HG02678 (cell line): ENCODE measurements around the gene VAMP7.
"Not testable (repeated sequence)": the region's sequence is repeated elsewhere in the genome, so short reads cannot be mapped to it uniquely, and the experiment has no call there.

Experiments
- ATAC-seq: cut with Tn5 transposase; IDR thresholded peaks from one replicate; pipeline ENCODE4 v1.9.1; 2021; ENCODE audit warnings: mild to moderate bottlenecking, moderate library complexity; ENCODE audit not compliant: unreplicated experiment

VAMP7 gene

DNA sequence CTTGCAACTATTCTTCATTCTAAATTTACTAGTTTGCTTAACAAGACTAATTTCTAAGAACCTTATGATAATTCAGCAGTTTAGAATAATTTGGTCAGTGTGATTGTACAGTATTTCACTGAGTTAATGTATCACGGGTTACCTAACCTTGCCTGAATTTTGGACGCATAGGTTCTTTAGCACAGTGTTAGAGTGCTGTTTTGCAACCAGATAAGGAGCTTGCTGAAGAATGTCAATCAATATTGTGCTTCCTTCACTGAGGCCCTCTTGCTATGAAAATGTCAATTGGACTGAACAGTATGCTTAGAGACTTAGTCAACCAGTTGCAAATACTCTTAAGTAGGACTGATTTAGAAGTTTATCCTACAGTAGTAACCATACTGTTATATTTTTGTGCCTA is 19.6 kb downstream of the VAMP7 start:
- no peak for ATAC-seq

DNA sequence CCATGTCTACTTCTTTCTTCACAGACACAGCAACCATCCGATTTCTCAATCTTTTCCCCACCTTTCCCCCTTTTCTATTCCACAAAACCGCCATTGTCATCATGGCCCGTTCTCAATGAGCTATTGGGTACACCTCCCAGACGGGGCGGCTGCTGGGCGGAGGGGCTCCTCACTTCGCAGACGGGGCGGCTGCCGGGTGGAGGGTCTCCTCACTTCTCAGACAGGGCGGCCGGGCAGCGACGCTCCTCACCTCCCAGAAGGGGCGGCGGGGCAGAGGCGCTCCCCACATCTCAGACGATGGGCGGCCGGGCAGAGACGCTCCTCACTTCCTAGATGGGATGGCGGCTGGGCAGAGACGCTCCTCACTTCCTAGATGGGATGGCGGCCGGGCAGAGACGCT is 26.5 kb downstream of the VAMP7 start:
- ATAC-seq: not testable (repeated sequence)

DNA sequence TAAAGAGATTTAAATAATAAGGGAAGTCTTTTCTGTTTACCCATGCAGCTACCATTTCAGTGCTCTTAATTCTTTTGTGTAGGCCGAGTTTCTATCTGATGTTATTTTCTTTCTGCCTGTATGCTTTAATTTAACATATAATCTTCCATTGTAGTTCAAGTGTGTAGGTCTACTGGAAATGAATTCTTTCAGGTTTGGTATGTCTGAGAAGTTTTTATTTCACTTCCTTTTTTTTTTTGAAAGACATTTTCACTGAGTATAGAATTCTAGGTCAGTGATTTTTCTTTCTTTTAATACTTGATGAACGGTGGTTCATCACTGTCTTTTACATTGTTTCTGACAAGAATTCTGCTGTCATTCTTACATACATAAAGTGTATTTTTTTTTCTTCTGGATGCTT is 42.1 kb downstream of the VAMP7 start:
- no peak for ATAC-seq

DNA sequence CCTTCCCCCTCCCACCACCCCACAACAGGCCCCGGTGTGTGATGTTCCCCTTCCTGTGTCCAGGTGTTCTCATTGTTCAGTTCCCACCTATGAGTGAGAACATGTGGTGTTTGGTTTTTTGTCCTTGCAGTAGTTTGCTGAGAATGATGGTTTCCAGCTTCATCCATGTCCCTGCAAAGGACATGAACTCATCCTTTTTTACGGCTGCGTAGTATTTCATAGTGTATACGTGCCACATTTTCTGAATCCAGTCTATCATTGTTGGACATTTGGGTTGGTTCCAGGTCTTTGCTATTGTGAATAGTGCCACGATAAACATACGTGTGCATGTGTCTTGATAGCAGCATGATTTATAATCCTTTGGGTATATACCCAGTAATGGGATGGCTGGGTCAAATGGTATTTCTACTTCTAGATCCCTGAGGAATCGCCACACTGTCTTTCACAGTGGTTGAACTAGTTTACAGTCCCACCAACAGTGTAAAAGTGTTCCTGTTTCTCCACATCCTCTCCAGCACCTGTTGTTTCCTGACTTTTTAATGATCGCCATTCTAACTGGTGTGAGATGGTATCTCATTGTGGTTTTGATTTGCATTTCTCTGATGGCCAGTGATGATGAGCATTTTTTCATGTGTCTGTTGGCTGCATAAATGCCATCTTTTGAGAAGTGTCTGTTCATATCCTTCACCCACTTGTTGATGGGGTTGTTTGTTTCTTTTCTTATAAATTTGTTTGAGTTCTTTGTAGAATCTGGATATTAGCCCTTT is 49.9 kb downstream of the VAMP7 start:
- ATAC-seq: not testable (repeated sequence)

DNA sequence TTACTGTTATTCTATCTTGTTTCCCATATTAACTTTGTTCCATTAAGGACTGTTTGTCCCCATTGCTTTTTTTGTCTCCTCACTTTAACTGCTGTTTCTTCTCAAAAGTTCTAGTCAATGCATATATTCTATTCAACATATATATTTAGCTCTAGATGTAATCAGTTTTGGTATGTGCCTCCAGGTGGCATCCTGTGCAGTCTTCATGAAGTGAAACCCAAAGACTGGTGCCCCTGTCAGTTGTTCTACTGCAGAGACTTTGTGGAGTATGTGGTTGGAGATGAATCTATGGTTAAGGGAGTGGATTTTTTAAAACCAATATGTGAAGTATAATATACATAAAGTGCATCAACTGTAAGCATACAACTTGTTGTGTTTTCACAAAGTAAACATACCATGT is 57.0 kb downstream of the VAMP7 start:
- ATAC-seq: no peak

DNA sequence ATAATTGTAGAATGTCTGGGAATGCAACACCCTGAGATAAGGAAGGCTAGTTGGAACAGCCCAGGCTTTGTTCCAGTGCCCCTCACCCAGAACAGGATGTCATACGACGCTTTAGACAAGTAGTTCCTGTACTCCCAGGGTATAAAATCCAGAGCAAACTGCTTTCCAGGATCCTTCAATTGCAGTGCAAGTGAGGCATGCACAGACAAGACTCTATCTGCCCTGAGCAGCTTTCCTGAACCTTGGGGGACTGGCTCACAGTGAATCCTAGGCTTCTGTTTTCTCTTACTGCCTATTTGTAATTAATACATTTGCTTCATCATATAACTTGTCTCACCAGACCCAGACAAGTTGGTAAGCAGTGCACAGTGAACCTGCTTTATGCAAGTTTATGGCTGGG is 68.0 kb downstream of the VAMP7 start:
- no peak for ATAC-seq

DNA sequence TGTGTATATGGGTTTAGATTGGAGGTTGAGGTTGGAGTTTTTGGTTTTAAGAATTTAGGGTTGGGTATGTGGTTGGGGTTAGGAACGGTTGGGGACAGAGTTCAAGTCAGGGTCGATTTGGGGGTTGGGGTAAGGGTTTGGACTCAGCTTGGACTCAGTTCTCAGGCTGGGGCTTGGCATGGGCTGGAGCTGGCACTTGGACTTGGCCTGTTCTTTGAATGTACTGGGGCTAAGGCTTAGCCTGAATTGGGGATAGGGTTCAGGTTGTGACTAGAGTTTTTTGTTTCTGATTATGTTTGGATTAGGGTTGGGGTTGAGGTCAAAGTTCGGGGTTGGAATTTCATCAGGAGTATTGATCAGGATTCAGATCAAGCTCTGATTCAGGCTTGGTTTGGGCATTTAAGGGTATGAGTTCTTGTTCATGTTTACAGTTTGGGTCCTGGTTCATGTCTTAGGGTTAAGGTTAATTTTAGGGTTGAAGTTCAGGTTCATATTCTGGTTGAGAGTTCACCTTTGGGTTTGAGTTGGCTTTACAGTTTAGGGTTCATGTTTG is 70.2 kb downstream of the VAMP7 start:
- ATAC-seq: no peak

DNA sequence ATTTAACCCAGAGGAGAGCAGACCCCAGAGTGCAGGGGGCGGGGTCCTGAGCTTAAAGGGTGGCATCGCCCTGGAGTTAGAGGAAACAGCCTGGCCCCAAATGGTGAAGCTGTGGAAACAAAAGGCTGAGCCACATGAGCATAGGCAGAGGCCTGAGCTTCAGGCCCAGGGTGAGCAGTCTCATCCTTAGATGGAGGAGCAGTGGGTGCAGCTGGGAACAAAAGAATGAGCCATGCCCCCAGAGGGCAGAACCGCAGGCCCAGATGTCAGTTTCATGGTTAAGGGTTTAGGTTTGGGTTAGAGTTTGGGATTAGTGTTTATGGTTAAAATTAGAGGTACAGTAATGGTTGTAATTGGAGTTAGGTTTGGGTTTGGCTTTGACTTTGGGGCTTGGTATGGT is 71.9 kb downstream of the VAMP7 start:
- ATAC-seq: no peak

DNA sequence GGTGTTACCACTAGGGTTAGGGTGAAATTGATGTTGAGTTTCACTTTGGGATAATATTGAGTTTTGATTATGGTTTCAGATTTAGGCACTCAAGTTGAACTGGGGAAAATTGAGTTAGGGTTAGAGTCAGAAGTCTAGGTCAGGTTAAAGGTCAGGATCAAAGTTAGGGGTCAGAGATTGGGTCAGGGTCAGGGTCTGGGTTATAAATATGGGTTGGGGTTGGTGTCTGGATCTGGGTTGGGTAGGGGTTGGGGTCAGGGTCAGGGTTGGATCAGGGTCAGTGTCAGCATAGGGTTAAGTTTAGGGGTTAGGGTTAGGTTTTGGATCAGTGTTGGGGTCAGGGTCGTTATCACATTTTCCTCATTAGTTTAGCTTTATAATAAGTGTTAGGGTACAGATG is 73.6 kb downstream of the VAMP7 start:
- ATAC-seq: no peak

DNA sequence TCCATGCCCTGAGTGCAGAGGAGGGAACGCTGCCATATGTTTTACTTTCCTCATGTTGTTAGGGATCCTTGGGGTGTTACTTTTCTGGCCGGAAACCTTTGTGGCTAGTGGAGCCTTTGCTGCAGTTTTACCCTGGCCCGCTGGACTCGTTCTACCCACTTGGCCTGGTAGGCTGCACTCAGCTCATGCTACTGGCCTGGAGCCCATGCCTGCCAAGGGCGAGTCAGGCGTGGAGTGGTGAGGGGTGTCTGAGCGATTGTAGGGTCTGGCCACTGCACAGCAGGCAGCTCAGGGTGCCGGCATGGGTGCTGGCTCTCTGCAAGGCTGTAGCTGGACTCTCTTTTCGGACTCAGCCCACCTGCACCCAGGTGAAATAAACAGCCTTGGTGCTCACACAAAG is 75.0 kb downstream of the VAMP7 start:
- no peak for ATAC-seq

DNA sequence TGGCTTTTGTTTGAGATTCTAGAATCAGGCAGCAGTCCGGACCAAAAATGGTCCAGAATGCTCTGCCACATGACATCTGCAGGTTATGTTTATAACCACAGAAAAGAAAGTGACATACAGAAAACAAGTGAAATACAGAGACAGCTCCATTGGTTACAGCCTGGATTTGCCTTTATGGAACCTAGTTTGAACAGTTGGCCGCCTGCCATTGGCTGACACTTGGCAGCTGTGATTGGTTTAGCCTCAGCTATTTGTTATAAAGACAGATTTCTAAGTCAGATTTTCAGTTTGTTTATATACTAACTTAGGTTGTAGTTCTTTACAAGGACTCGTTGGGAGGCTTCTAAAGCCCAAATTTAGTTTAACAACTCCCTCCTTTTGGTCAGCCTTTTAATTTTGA is 75.5 kb downstream of the VAMP7 start:
- no peak for ATAC-seq

DNA sequence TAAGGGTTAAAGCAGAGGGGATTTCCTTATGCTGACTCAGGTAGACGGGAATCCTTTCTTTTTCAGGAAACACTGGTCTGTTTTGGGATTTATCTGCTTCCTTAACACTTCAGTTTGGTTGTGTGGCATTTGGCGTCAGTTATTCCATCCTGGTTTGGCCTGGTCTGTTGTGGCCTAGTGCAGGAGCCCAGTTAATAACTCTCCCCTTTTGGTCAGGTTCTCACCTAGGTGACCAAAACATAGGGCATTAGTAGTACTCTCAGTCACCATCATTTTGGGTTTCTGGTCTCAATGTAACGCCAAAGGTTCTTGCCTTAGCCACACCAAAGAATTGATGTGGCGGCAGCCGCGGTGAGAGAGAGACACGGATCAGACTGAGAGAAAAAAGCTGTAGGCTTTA is 76.7 kb downstream of the VAMP7 start:
- no peak for ATAC-seq

DNA sequence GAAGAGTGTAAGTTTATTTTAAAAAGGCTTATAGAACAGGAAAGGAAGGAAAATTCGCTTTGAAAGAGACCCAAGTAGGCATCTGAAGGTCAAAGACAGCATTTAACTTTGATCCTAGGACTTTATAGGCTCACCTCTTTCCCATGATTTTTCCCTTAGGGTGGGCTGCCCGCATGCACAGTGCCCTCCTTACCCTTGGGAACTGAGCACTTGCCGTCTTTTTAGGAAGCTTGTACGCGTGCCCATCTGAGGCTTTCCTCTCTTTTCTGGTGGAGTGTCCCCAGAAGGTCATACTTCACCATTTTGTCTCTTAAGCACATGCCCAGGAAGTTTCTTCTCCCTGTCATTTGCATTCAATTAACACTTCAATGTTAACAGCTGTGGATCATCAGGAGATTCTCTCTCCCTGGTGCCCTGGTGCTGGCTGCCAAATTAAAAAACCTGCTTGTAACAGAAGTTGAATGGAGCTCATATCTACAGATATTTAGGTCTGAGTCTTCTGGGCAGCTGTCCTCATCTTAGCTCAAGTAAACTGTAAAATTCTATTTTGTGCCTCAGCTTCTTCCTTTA is 78.0 kb downstream of the VAMP7 start:
- no peak for ATAC-seq

DNA sequence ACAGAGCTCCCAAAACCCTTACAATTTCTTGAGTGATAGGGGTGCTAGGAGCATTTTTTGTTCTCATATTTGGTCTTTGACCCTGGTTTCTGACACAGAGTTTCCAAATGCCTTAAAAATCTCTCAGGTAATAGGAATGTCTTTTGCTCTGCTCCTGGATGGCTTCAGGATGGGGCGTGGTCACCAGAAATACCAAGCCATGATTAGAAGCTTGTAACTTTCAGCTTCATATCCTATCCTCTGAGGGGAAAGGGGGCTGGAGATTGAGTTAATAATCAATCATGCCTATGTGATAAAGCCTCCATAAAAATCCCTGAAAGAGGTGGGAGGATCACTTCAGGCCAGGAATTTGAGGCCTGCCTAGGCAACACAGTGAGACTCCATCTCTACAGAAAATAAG is 81.8 kb downstream of the VAMP7 start:
- ATAC-seq: no peak

DNA sequence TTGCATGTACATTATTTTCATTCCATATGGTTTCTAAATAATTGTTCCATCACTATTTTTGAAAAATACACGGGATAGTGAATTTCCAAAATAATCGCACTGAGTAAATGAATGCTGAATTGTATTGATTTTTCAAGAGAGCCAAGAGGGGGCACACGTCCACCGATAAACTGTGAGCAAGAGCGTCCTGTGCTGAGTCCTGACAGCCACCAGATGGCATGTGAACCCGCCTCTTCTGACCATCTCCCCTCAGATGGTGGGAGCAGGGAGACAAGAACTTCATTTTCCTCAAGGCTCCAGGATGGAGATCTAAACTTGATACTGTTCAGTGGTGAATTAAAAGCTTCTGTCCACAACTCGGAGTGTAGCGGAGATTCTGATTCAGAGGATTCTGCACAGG is 85.7 kb downstream of the VAMP7 start:
- no peak for ATAC-seq

DNA sequence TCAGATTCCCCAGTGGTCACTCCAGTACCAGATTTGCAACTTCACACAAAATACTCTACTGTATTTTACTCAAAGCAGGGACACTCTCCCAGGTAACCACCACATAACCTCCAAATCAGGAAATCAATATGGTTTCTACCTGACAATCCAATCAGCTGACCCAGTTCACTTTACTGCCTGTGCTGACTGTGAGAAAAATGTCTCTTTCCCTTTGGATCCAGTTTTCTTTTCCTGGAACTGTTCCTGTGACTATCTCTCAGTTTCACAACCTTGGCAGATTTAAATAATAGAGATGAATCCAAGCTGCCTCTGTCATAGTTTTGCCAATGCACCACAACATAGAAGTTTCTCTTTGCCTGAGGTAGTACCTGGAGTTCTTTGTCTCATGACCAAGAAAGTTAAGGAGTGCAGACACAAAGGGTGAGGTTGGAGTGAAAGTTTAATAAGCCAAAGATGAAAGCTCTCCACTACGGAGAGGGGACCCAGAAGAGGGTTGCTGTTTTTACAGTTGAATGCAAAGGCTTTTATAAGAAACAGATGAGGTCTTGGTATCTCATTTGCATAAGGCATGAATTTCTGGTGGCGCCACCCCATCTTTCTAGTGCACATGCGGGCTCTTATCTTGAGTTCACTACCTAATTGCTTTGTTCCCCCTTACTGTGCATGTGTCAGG is 86.6 kb downstream of the VAMP7 start:
- ATAC-seq: no peak

DNA sequence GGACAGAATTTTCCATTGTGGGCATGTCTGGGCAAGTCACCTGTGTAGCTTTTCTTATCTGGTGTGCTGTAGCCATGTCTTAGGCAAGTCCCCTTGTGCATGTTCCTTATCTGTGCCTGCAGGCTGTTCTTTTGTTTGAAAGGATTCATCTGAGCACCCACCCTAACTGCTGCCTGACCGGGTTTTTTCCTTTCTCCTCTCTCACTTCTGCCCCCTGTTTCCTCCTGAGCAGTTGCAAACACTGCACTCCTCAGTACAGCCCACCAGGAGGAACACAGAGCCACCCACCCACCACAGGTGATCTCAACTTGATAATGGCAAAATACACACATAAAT is 87.1 kb downstream of the VAMP7 start:
- no peak for ATAC-seq

DNA sequence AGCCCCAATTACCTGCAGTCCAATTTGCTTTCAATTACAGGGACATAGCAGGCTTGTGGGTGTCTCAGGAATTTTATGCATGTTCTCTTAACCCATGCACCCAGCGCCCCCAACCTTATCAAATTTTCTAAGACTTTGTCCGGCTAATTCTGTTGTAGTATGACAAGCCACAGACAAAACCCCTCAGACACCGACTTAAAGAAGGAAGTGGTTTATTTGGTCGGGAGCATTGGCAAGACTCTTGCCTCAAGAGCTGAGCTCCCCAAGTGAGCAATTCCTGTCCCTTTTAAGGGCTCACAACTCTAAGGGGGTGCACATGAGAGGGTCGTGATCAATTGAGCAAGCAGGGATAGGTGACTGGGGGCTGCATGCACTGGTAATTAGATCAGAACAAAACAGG is 87.6 kb downstream of the VAMP7 start:
- no peak for ATAC-seq

DNA sequence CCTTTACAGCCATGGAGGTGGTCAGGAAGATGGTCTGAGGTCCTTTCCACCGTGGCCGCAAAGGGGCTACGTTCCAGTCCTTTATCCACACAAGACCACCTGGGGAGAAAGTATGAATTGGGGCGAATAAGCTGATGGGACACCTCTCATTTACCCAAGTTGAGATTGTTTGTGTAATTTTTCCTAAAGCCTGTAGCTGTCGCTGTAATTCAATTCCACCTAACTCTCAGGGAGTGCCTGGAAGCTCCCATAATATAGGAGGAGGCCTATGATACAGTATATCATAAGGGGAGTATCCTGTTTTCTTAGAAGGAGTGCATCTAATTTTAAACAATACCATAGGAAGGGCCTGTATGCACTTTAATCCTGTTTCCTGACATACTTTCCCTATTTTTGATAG is 90.5 kb downstream of the VAMP7 start:
- ATAC-seq: not testable (repeated sequence)

DNA sequence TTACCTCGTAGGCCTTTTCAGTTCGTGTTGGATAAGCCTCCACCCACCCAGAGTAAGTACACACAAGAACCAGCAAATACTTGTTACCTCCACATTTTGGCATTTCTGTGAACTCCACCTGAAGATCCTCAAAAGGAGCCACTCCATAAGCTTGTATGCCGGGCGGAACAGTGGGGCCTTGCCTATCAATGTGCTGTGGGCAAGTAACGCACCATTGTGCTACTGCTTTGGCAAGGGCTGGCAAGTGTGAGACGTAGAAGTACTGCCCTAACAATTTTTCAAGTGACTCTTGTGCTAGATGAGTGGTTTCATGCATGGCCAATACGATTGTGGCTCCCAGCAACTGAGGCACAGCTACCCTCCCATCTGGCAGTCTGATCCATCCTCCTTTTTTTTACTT is 91.1 kb downstream of the VAMP7 start:
- ATAC-seq: not testable (repeated sequence)

DNA sequence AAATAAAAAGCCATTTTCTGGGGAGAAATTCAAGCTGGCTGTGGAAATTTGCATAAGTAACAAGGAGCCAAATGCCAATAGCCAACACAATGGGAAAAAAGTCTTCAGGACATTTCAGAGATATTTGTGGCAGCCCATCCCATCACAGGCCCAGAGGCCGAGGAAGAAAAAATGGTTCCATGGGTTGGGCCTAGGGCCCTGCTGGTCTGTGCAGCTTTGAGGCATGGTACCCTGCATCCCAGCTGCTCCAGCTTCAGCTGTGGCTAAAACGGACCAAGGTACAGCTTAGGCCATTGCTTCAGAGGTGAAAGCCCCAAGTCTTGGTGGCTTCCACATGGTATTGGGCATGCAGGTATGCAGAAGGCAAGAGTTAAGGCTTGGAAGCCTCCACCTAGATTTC is 102.2 kb downstream of the VAMP7 start:
- ATAC-seq: no peak

DNA sequence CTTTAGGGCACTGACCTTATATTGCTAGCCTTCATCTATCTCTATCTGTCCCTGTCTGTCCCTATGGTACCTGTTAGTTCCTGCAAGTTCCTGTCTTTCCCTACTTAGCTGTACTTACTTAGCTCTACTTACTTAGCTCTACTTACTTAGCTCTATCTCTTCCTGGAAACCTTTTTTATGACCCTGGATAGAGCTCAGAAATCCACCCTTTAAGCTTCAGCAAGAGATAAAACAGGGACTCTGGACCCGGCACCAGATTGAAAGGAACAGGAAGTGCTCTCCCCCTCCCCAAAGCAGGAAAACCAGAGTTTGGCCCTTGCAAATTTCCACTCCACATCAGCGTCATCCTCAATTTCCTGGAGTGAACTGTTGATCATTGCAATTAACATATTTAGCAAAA is 104.1 kb downstream of the VAMP7 start:
- no peak for ATAC-seq
